ENCODE results near the gene TRIB2. TPM values are rescaled to one million over a fixed set of nuclear protein-coding genes. Genes with fewer than 3 reads are reported as not detected.

TRIB2 gene
- total RNA-seq, 1 experiment from 2014 or later: 6.2 TPM

DNA sequence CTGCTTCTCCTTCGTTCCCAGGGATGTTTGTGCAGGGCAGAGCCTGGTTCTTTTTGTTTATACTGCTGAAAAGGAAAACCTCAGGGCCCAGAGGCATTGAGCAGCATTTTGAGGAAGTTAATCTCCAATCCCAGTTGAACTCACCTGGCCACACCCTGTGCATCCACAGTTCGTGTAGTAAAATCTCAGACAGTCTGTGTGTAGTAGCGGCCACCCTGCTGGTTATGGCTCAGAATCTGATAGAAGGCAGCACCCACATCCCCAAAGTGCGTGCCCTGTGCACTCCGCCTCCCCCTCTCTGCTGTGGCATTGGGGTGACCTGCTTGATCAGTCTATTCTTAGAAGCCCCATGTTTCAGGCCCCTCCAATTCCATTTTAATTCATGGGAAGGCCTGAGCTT, 10.9 kb downstream of the TRIB2 start:
- BruUV-seq (replicated peaks): no TSS peak
- Mint-ChIP-seq H3K36me3 (ENCODE audit: insufficient read depth, unreplicated experiment) (no peaks in the 10 kb centered on the region), H3K4me1 (ENCODE audit: low read depth, unreplicated experiment) (no peaks in the 10 kb centered on the region), H3K4me3 (ENCODE audit: low read depth, unreplicated experiment) (no peak overlapping the region), H3K9me3 (ENCODE audit: low read depth, unreplicated experiment) (no peaks in the 10 kb centered on the region), H3K27me3 (ENCODE audit: unreplicated experiment) (no peaks in the 10 kb centered on the region), H3K27ac (ENCODE audit: unreplicated experiment) (no peak overlapping the region)
- TF ChIP-seq, protein P1, sequence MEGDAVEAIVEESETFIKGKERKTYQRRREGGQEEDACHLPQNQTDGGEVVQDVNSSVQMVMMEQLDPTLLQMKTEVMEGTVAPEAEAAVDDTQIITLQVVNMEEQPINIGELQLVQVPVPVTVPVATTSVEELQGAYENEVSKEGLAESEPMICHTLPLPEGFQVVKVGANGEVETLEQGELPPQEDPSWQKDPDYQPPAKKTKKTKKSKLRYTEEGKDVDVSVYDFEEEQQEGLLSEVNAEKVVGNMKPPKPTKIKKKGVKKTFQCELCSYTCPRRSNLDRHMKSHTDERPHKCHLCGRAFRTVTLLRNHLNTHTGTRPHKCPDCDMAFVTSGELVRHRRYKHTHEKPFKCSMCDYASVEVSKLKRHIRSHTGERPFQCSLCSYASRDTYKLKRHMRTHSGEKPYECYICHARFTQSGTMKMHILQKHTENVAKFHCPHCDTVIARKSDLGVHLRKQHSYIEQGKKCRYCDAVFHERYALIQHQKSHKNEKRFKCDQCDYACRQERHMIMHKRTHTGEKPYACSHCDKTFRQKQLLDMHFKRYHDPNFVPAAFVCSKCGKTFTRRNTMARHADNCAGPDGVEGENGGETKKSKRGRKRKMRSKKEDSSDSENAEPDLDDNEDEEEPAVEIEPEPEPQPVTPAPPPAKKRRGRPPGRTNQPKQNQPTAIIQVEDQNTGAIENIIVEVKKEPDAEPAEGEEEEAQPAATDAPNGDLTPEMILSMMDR (IDR thresholded peaks at IDR 0.05; ENCODE audit: unreplicated experiment): no peak
- DNase-seq: no peak
- intact Hi-C loops (cut with micrococcal nuclease; ENCODE audit: unreplicated experiment): no loop called here
- CTCF ChIA-PET: interaction anchor here (0.9 kb wide), 1 partner anchor 11 kb away, joined by 3 read pairs; the partner anchor contains the start of gene TRIB2

DNA sequence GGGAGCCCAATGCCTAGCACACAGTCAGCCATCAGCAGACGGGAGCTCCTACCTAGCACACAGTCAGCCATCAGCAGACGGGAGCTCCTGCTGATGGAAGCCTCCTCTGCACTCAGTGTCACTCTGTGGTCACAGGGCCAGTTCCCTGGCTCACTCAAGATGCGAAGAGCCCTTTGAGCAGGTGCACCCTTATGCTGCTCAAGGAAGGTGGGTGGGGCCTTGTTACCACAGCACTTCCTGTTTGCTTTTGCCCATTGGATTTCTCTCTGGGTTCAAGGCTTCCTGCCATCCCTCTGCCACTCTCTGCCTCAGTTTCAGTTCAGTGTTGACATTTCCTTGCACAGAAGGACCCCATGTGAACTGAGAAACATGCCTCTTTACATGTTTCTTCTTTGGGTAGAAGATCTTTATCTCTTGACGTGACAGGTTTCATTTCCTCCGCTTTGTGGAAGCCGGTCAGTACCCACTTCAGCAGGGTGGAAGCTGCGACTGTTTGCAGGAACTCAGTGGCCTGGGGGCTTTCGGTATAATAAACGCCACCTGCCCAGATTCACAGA, 11.6 kb downstream of the TRIB2 start:
- H3K27ac Mint-ChIP-seq (ENCODE audit: unreplicated experiment): no peak overlapping the region
- no peak overlapping the region for H3K4me3 Mint-ChIP-seq (ENCODE audit: low read depth, unreplicated experiment)
- H3K27me3 Mint-ChIP-seq (ENCODE audit: unreplicated experiment): no peaks in the 10 kb centered on the region
- no peaks in the 10 kb centered on the region for H3K9me3 Mint-ChIP-seq (ENCODE audit: low read depth, unreplicated experiment)
- no peaks in the 10 kb centered on the region for H3K4me1 Mint-ChIP-seq (ENCODE audit: low read depth, unreplicated experiment)
- BruUV-seq (replicated peaks): no TSS peak
- intact Hi-C loops (cut with micrococcal nuclease; ENCODE audit: unreplicated experiment): no loop called here
- CTCF ChIA-PET: no interaction called here
- DNase-seq: no peak
- H3K36me3 Mint-ChIP-seq (ENCODE audit: insufficient read depth, unreplicated experiment): no peaks in the 10 kb centered on the region
- TF ChIP-seq, protein P1 (IDR thresholded peaks at IDR 0.05; ENCODE audit: unreplicated experiment): no peak

DNA sequence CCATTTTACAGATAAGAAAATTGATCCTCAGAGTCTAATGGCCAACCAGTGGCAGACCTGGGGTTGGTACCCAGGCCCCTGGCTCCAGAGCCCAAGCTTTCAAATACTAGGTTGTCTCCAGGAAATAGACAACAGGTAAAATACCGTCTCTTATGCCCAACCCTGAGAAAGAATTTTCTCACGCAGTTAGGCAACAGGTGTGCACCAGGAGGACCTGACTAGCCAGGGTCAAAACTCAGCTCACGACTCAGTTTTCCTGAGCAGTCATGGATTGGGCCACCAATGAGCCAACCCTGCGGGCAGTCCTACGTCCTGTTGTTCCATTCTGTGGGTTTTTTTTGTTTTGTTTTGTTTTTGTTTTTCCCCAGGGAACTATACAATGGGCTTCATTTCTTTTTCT, 13.5 kb downstream of the TRIB2 start:
- Mint-ChIP-seq H3K27me3 (ENCODE audit: unreplicated experiment) (no peaks in the 10 kb centered on the region), H3K9me3 (ENCODE audit: low read depth, unreplicated experiment) (no peaks in the 10 kb centered on the region), H3K4me3 (ENCODE audit: low read depth, unreplicated experiment) (no peak overlapping the region), H3K4me1 (ENCODE audit: low read depth, unreplicated experiment) (no peaks in the 10 kb centered on the region), H3K27ac (ENCODE audit: unreplicated experiment) (no peak overlapping the region), H3K36me3 (ENCODE audit: insufficient read depth, unreplicated experiment) (no peaks in the 10 kb centered on the region)
- intact Hi-C loops (cut with micrococcal nuclease; ENCODE audit: unreplicated experiment): no loop called here
- CTCF ChIA-PET: no interaction called here
- TF ChIP-seq, protein P1 (IDR thresholded peaks at IDR 0.05; ENCODE audit: unreplicated experiment): no peak
- BruUV-seq (replicated peaks): no TSS peak
- no peak for DNase-seq

DNA sequence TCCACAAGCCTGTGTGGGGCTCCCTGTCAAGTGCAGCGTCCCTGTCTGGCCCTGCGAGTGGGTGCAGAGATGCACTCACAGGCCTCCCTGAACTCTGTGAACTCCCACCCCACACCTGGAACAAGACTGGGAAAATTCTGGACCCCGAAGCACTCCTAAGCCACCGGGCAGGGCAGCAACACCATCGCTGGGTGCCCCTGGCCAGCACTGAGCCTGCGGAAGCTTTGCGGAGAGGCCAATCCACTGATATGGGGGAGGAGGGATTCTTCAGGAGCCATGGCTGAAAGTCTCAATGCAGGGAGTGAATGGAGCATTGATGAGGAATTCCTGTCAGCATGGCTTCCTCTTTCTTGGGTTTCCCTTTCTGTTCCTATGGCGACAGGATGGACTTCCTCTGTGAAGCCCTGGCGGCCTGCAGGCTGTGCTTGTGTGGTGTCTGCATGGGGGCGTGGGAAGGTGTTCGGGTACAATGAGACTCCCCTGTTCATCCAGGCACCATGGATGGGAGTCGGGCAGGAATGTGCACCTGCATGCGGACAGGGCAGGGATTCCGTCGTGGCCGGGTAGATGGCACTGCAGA, 15.1 kb downstream of the TRIB2 start:
- intact Hi-C loops (cut with micrococcal nuclease; ENCODE audit: unreplicated experiment): no loop called here
- H3K9me3 Mint-ChIP-seq (ENCODE audit: low read depth, unreplicated experiment): no peaks in the 10 kb centered on the region
- no peak overlapping the region for H3K4me3 Mint-ChIP-seq (ENCODE audit: low read depth, unreplicated experiment)
- no peak overlapping the region for H3K27ac Mint-ChIP-seq (ENCODE audit: unreplicated experiment)
- CTCF ChIA-PET: no interaction called here
- H3K36me3 Mint-ChIP-seq (ENCODE audit: insufficient read depth, unreplicated experiment): no peaks in the 10 kb centered on the region
- no peaks in the 10 kb centered on the region for H3K27me3 Mint-ChIP-seq (ENCODE audit: unreplicated experiment)
- BruUV-seq (replicated peaks): no TSS peak
- no peak for DNase-seq
- TF ChIP-seq, protein P1 (IDR thresholded peaks at IDR 0.05; ENCODE audit: unreplicated experiment): no peak
- no peaks in the 10 kb centered on the region for H3K4me1 Mint-ChIP-seq (ENCODE audit: low read depth, unreplicated experiment)
